ENCODE data around the gene ELANE. TPM values are rescaled to one million over a fixed set of nuclear protein-coding genes. Genes with fewer than 3 reads are reported as not detected.

ELANE gene
- total RNA-seq, 4 donors from 2014 or later, result 1.9 to 2.1 (median 2.1) TPM; not detected in 1

DNA sequence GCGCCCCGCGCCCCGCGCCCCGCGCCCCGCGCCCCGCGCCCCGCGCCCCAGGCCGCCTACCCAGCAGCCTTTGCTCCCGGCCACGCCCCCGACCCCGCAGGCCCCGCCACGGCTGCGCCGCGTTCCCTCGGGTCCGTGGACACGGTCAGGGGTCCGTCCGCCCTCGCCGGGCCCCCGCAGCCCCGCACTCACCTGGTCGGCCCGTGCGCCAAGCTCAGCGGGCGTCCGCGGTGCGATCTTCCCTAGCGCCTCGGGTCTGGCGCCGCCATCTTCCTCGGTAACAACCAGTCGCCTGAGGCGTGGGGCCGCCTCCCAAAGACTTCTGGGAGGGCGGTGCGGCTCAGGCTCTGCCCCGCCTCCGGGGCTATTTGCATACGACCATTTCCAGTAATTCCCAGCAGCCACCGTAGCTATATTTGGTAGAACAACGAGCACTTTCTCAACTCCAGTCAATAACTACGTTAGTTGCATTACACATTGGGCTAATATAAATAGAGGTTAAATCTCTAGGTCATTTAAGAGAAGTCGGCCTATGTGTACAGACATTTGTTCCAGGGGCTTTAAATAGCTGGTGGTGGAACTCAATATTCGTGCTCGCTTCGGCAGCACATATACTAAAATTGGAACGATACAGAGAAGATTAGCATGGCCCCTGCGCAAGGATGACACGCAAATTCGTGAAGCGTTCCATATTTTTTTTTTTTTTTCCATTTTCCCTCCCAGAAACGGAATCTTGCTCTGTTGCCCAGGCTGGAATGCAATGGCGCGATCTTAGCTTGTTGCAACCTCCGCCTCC, 41.0 kb downstream of the ELANE start, which contains the start of the genes MED16 and RNU6-9:
MED16 (minus strand) TSS at position 294 of the 796 bp plus-strand sequence. CDS start 2,056 bp downstream, outside the sequence.
RNU6-9 (plus strand) TSS at position 591 of the 796 bp plus-strand sequence.
- peak; percentile 93 for DNase-seq
- TF ChIP-seq, protein P1, sequence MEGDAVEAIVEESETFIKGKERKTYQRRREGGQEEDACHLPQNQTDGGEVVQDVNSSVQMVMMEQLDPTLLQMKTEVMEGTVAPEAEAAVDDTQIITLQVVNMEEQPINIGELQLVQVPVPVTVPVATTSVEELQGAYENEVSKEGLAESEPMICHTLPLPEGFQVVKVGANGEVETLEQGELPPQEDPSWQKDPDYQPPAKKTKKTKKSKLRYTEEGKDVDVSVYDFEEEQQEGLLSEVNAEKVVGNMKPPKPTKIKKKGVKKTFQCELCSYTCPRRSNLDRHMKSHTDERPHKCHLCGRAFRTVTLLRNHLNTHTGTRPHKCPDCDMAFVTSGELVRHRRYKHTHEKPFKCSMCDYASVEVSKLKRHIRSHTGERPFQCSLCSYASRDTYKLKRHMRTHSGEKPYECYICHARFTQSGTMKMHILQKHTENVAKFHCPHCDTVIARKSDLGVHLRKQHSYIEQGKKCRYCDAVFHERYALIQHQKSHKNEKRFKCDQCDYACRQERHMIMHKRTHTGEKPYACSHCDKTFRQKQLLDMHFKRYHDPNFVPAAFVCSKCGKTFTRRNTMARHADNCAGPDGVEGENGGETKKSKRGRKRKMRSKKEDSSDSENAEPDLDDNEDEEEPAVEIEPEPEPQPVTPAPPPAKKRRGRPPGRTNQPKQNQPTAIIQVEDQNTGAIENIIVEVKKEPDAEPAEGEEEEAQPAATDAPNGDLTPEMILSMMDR (IDR thresholded peaks at IDR 0.05), result no peak
- peak in 1 of 2 donors; percentile 71 for TF ChIP-seq POLR2A (IDR thresholded peaks at IDR 0.05)
- intact Hi-C loops (cut with DNase I), result no loop called here
- peaks cover 6% of the 10 kb centered on the region in 2 donors for H3K4me1 ChIP-seq
- peak within 1 kb of the TSS; percentile 71 to 94 (median 90) for H3K27ac ChIP-seq
- H3K27me3 ChIP-seq, result no peaks in the 10 kb centered on the region
- H3K9me3 ChIP-seq, result no peaks in the 10 kb centered on the region
- H3K4me3 ChIP-seq (replicated peaks in 1 of 3), result peak within 1 kb of the TSS; percentile 36 to 83 (median 78)
- peaks cover 5 to 6% of the 10 kb centered on the region in 2 donors for H3K36me3 ChIP-seq
- whole genome bisulfite sequencing, 2 donors, result 1 to 2% methylated on average over 24 to 25 of the region's 69 CpGs

DNA sequence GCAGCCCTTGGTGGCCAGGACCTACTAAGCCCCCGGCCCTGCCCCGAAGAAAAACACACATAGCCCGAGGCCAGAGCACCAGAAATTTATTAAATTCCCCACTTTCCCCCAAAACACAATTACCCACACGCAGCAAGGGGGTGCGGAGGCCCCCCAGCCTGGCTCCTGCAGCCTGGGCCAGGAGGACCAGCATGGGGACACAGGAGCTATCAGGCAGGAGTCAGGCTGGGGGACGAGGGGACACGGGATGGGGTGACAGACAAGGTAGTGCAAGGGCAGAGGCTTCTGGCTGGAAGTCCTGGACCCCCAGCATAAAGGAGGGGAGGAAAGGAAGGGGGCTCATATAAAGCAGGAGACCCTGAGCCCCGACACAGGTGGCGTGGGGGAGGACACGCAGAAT, 44.3 kb downstream of the ELANE start:
- 97% methylated on average over 8 to 10 of the region's 10 CpGs for WGBS, 2 donors
- Histone ChIP-seq H3K4me1 (peaks cover 6% of the 10 kb centered on the region in 2 donors), H3K9me3 (no peaks in the 10 kb centered on the region), H3K27ac (no peak overlapping the region), H3K4me3 (replicated peaks in 1 of 3) (no peak overlapping the region), H3K36me3 (peaks cover 0 to 3% of the 10 kb centered on the region in 2 donors), H3K27me3 (no peaks in the 10 kb centered on the region)
- DNase-seq, result no peak
- intact Hi-C loops (cut with DNase I), result no loop called here
- TF ChIP-seq POLR2A (IDR thresholded peaks at IDR 0.05), result no peak
- TF ChIP-seq, protein P1 (IDR thresholded peaks at IDR 0.05), result no peak

DNA sequence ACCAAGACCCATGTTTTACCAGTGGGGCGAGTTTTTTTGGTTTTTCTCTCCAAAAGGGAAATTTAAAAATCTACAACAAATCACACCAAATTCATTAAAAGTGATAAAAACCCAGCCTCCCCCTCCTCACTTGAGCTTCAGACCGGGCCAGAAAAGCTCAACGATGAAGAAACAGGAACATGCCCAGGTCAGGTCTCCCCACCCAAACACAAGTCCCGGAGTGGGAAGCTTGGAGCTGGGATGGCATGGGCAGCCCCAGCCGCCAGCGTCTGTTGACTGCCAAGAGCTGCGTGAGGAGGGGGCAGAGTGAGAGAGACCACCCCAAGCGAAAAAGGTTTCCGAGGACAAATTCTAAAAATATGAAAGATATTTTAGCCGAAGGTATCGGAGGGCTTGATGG, 44.9 kb downstream of the ELANE start:
- Histone ChIP-seq H3K27me3 (no peaks in the 10 kb centered on the region), H3K4me1 (peaks cover 3 to 4% of the 10 kb centered on the region in 2 donors), H3K36me3 (peaks cover 0 to 3% of the 10 kb centered on the region in 2 donors), H3K9me3 (no peaks in the 10 kb centered on the region), H3K4me3 (replicated peaks in 1 of 3) (no peak overlapping the region), H3K27ac (no peak overlapping the region)
- 87 to 97% methylated on average over 11 of the region's 11 CpGs for WGBS, 2 donors
- intact Hi-C loops (cut with DNase I), result no loop called here
- no peak for DNase-seq
- no peak for TF ChIP-seq POLR2A (IDR thresholded peaks at IDR 0.05)
- TF ChIP-seq, protein P1 (IDR thresholded peaks at IDR 0.05), result no peak

DNA sequence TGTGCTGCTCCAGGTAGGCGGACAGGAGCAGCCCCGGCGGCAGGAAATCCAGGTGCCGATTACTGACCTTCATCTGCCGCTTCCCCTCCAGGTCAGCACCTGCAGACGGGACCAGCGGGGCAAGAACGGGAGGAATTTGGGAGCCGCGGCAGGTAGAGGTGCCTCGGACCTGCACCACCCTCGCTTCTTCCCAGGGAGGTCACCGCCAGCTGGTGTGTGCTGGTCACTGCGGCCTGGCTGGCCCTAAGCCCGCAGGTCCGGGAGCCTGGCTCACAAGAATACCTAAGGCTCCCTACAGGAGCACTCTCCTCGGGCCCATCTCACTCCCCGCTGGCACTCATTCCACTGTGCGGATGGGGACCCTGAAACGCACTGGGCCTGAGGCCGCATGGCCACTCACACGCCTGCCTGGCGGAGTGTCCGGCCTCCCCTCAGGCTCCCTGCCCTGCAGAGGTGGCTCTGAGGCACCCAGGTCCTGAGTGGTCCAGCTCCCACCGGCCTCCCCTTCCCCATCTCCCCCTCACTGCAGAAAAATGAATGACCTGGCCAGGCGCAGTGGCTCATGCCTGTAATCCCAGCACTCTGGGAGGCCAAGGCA, 45.4 kb downstream of the ELANE start:
- Histone ChIP-seq H3K4me1 (peaks cover 0 to 3% of the 10 kb centered on the region in 2 donors), H3K36me3 (peaks cover 0 to 3% of the 10 kb centered on the region in 2 donors), H3K27ac (no peak overlapping the region), H3K27me3 (no peaks in the 10 kb centered on the region), H3K9me3 (no peaks in the 10 kb centered on the region), H3K4me3 (replicated peaks in 1 of 3) (no peak overlapping the region)
- intact Hi-C loops (cut with DNase I), result no loop called here
- DNase-seq, result no peak
- TF ChIP-seq, protein P1 (IDR thresholded peaks at IDR 0.05), result no peak
- TF ChIP-seq POLR2A (IDR thresholded peaks at IDR 0.05), result no peak
- 91 to 94% methylated on average over 18 to 26 of the region's 26 CpGs for WGBS, 2 donors

DNA sequence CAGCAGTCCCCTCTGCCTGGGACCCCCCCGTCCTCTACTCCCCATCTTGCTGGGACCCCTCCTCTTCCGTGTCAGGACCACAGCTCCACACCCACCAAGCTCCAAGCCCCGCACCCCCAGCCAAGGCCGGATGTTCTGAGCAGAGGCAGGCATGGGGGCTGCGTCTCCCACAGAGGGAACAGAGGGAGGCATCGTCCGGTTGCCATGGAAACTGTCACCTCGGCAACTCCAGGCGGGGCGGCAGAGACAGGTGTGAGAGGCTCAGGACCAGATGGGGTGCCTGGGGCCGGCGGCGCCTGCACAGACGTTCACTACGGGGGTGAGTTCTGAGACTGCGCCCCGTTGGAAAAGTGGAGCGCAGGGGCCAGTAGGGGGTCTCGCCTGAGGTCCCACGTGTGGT, 46.6 kb downstream of the ELANE start:
- Histone ChIP-seq H3K27me3 (no peaks in the 10 kb centered on the region), H3K27ac (no peak overlapping the region), H3K36me3 (peaks cover 0 to 3% of the 10 kb centered on the region in 2 donors), H3K4me1 (peaks cover 0 to 14% of the 10 kb centered on the region in 2 donors), H3K9me3 (no peaks in the 10 kb centered on the region), H3K4me3 (replicated peaks in 1 of 3) (no peak overlapping the region)
- WGBS, 2 donors, result 87 to 88% methylated on average over 18 to 19 of the region's 20 CpGs
- intact Hi-C loops (cut with DNase I), result no loop called here
- no peak for TF ChIP-seq POLR2A (IDR thresholded peaks at IDR 0.05)
- TF ChIP-seq, protein P1 (IDR thresholded peaks at IDR 0.05), result no peak
- no peak for DNase-seq

Data from thyroid gland (tissue), 4 donors.